Hepatocyte (in vitro differentiated cells): ENCODE measurements around the gene CAPN2.

Source experiments
- EZH2phosphoT487 ChIP-seq: fragments of 200-600 bp; sonication (generic); IDR thresholded peaks from one replicate; pipeline ENCODE4 v1.6.1; 2018; ENCODE audit warnings: antibody characterized with exemption, mild to moderate bottlenecking, low read depth, moderate library complexity; ENCODE audit not compliant: unreplicated experiment, severe bottlenecking
- TF ChIP-seq, protein P1 (sequence below): fragments of 200-600 bp; sonication (generic); IDR thresholded peaks from 2 replicates; pipeline ENCODE4 v1.5.1; 2016; ENCODE audit warnings: antibody characterized with exemption, mild to moderate bottlenecking; ENCODE audit not compliant: poor library complexity

DNA sequence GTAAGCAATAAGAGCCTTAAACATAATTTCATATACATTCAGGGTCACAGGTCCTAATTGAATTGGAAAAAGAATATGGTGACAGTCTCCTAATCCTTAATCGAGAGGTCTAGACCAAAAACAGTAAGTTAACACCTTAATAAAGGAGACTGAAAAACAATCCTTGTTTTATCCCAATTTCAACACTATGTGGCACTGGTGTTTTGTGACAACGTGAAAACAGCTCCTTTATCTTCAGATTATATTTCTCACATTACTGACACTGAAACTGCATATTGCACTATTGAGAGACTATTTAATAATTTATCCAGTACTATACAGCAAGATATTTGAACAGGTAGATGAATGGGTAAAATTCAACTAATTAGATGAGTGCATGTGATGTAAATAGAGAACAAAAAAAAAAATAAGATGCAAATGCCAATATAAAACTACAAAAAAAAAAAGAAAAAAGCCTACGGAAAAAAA is 99.3 kb downstream of the CAPN2 start:
- TF ChIP-seq, protein P1, sequence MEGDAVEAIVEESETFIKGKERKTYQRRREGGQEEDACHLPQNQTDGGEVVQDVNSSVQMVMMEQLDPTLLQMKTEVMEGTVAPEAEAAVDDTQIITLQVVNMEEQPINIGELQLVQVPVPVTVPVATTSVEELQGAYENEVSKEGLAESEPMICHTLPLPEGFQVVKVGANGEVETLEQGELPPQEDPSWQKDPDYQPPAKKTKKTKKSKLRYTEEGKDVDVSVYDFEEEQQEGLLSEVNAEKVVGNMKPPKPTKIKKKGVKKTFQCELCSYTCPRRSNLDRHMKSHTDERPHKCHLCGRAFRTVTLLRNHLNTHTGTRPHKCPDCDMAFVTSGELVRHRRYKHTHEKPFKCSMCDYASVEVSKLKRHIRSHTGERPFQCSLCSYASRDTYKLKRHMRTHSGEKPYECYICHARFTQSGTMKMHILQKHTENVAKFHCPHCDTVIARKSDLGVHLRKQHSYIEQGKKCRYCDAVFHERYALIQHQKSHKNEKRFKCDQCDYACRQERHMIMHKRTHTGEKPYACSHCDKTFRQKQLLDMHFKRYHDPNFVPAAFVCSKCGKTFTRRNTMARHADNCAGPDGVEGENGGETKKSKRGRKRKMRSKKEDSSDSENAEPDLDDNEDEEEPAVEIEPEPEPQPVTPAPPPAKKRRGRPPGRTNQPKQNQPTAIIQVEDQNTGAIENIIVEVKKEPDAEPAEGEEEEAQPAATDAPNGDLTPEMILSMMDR: peak; percentile 51
- no peak for TF ChIP-seq EZH2phosphoT487
